PFSK-1 (cell line): ENCODE measurements around the gene KRT9. TPM values are rescaled to one million over a fixed set of nuclear protein-coding genes. Genes with fewer than 3 reads are reported as not detected.

Experiments
- FOXP2 ChIP-seq: optimal IDR thresholded peaks from 2 replicates; pipeline ENCODE3; 2011; ENCODE audit warnings: borderline replicate concordance, control low read depth, inconsistent platforms; ENCODE audit not compliant: insufficient read depth; ENCODE audit errors: extremely low read length, extremely low read depth
- POLR2AphosphoS5 ChIP-seq: IDR thresholded peaks from 2 replicates; pipeline ENCODE4 v1.6.1; 2012; ENCODE audit warnings: low read depth, mild to moderate bottlenecking, control low read depth, low read length, moderate library complexity
- REST ChIP-seq, 2 experiments: IDR thresholded peaks; 2 replicates each; pipeline versions ENCODE4 v1.6.1 to v1.8.0; 2011 to 2012; ENCODE audit warnings: low read depth in 2 of 2, low read length in 2 of 2, control low read depth in 1 of 2, inconsistent platforms in 1 of 2, mild to moderate bottlenecking in 1 of 2, moderate library complexity in 1 of 2; ENCODE audit not compliant: insufficient read depth in 1 of 2
- SIN3A ChIP-seq: IDR thresholded peaks from 2 replicates; pipeline ENCODE4 v1.6.1; 2012; ENCODE audit warnings: mild to moderate bottlenecking, low read length, moderate library complexity, borderline replicate concordance; ENCODE audit not compliant: insufficient read depth
- TAF1 ChIP-seq: IDR thresholded peaks from 2 replicates; pipeline ENCODE4 v1.6.1; 2012; ENCODE audit warnings: low read length, control low read depth, borderline replicate concordance; ENCODE audit not compliant: insufficient read depth
- polyA plus RNA-seq: library from polyadenylated mRNA; unstranded; fragments of >200 nt; gene quantifications from one replicate; pipeline ENCODE4 v1.2.1, GENCODE V29; 2012; ENCODE audit warnings: low read depth, missing spikeins; ENCODE audit not compliant: insufficient read length

Gene KRT9
- not detected for polyA plus RNA-seq

GRCh38 chr17:41571561-41572434, at the start of gene KRT9:
Gene KRT9 (minus strand): TSS chr17:41572059. CDS start chr17:41571992, 67 bp downstream.
- TF ChIP-seq REST (IDR thresholded peaks at IDR 0.05; ENCODE audit: insufficient read depth in 1 of 2, low read depth in 2 of 2, low read length in 2 of 2) (no peak), POLR2AphosphoS5 (no peak), TAF1 (no peak), FOXP2 (no peak), SIN3A (no peak)

- TF ChIP-seq TAF1 (no peak), FOXP2 (no peak), REST (IDR thresholded peaks at IDR 0.05; ENCODE audit: insufficient read depth in 1 of 2, low read depth in 2 of 2, low read length in 2 of 2) (no peak), SIN3A (no peak), POLR2AphosphoS5 (no peak)
Observed at GRCh38 chr17:41620583-41621434, 49.0 kb upstream of the KRT9 start.

- no peak for TF ChIP-seq POLR2AphosphoS5
Observed at GRCh38 chr17:41619036-41619926, 47.4 kb upstream of the KRT9 start.

GRCh38 chr17:41618341-41619035, 46.6 kb upstream of the KRT9 start:
- TF ChIP-seq REST (IDR thresholded peaks at IDR 0.05; ENCODE audit: insufficient read depth in 1 of 2, low read depth in 2 of 2, low read length in 2 of 2) (no peak), SIN3A (no peak), TAF1 (no peak), POLR2AphosphoS5 (no peak), FOXP2 (no peak)
